IMR-90 (cell line): ENCODE data around the gene SNX25. TPM values are rescaled to one million over a fixed set of nuclear protein-coding genes. Genes with fewer than 3 reads are reported as not detected.

Experiments used
- ATAC-seq: fragments of 200-7000 bp; cut with Tn5 transposase; 2 replicates; pipeline ENCODE4 v1.9.1; 2020; ENCODE audit warnings: low read depth, mild to moderate bottlenecking, moderate library complexity
- BruUV-seq: library from RNA; stranded (reverse); fragments of 400-500 nt; replicated peaks from 2 replicates; lab custom pipeline; 2021; lab: Mats Ljungman, UMichigan
- CTCF ChIA-PET: fragments of 300-600 bp; formaldehyde crosslinking; extraction: SDS; loops from one replicate; lab custom pipeline; 2021; ENCODE audit warnings: antibody characterized with exemption; lab: Yijun Ruan, JAX
- POLR2A ChIA-PET: fragments of 300-600 bp; sonication (Branson Sonifier 250); formaldehyde crosslinking; loops from one replicate; lab custom pipeline; 2022; ENCODE audit warnings: antibody characterized with exemption; ENCODE audit not compliant: unreplicated experiment; lab: Charles Lee
- DNase-seq: peaks from one replicate; pipeline ENCODE4 v3.0.0; 2013
- H2AFZ ChIP-seq: replicated peaks from 2 replicates; pipeline ENCODE3; 2013; ENCODE audit warnings: low read length, mild to moderate bottlenecking; ENCODE audit not compliant: poor library complexity
- H2AK5ac ChIP-seq: 2 replicates; pipeline ENCODE4 v1.6.1; 2013; ENCODE audit warnings: low read depth, low read length, inconsistent platforms
- H2AK9ac ChIP-seq: replicated peaks from 2 replicates; pipeline ENCODE3; 2013; ENCODE audit warnings: mild to moderate bottlenecking, low read depth, low read length, moderate library complexity; ENCODE audit not compliant: poor library complexity
- H2BK120ac ChIP-seq: 2 replicates; pipeline ENCODE4 v1.6.1; 2013; ENCODE audit warnings: low read depth, low read length, inconsistent platforms
- H2BK15ac ChIP-seq: 3 replicates; pipeline ENCODE4 v1.6.1; 2013; ENCODE audit warnings: low read depth, low read length, inconsistent platforms
- H2BK20ac ChIP-seq: 2 replicates; pipeline ENCODE4 v1.6.1; 2013; ENCODE audit warnings: low read depth, mild to moderate bottlenecking, inconsistent platforms, low read length, moderate library complexity
- H2BK5ac ChIP-seq: 2 replicates; pipeline ENCODE4 v1.6.1; 2013; ENCODE audit warnings: mild to moderate bottlenecking, low read depth, low read length, inconsistent platforms; ENCODE audit not compliant: poor library complexity, severe bottlenecking
- H3K14ac ChIP-seq: replicated peaks from 2 replicates; pipeline ENCODE4 v1.6.1; 2013; ENCODE audit warnings: low read depth, low read length, inconsistent platforms
- H3K18ac ChIP-seq: 2 replicates; pipeline ENCODE4 v1.6.1; 2013; ENCODE audit warnings: low read depth, low read length, control low read depth
- H3K23ac ChIP-seq: 2 replicates; pipeline ENCODE4 v1.6.1; 2013; ENCODE audit warnings: low read depth, low read length, inconsistent platforms
- H3K27ac ChIP-seq: 2 replicates; pipeline ENCODE4 v1.5.1; 2013; ENCODE audit warnings: mild to moderate bottlenecking, control low read depth, low read length; ENCODE audit not compliant: insufficient read depth
- H3K27me3 ChIP-seq: 2 replicates; pipeline ENCODE4 v1.6.1; 2013; ENCODE audit warnings: low read length; ENCODE audit not compliant: control insufficient read depth, insufficient read depth
- H3K36me3 ChIP-seq: 2 replicates; pipeline ENCODE4 v1.6.1; 2013; ENCODE audit warnings: low read length, mixed read lengths; ENCODE audit not compliant: control insufficient read depth, insufficient read depth
- H3K4ac ChIP-seq: 2 replicates; pipeline ENCODE4 v1.6.1; 2013; ENCODE audit warnings: low read depth, low read length, inconsistent platforms
- H3K4me1 ChIP-seq: 2 replicates; pipeline ENCODE4 v1.6.1; 2013; ENCODE audit warnings: low read length, mixed read lengths; ENCODE audit not compliant: control insufficient read depth, insufficient read depth
- H3K4me2 ChIP-seq: 2 replicates; pipeline ENCODE4 v1.6.1; 2013; ENCODE audit warnings: low read depth, mild to moderate bottlenecking, control low read depth, low read length, moderate library complexity
- H3K4me3 ChIP-seq: 2 replicates; pipeline ENCODE4 v1.5.1; 2013; ENCODE audit warnings: low read depth, mild to moderate bottlenecking, control low read depth, low read length, moderate library complexity; ENCODE audit not compliant: insufficient read depth
- H3K56ac ChIP-seq: 2 replicates; pipeline ENCODE4 v1.6.1; 2013; ENCODE audit warnings: low read length, inconsistent platforms; ENCODE audit not compliant: insufficient read depth; ENCODE audit errors: extremely low read depth
- H3K79me1 ChIP-seq, 2 experiments: 2 replicates each; pipeline ENCODE4 v1.6.1; 2013; ENCODE audit warnings: low read length in 2 of 2, inconsistent platforms in 1 of 2, low read depth in 1 of 2
- H3K9ac ChIP-seq: 2 replicates; pipeline ENCODE4 v1.6.1; 2013; ENCODE audit warnings: low read depth, low read length, control low read depth
- H3K9me1 ChIP-seq: 2 replicates; pipeline ENCODE4 v1.6.1; 2013; ENCODE audit warnings: low read length, inconsistent platforms; ENCODE audit not compliant: insufficient read depth
- H3K9me3 ChIP-seq: 2 replicates; pipeline ENCODE4 v1.6.1; 2013; ENCODE audit warnings: low read length; ENCODE audit not compliant: control insufficient read depth, insufficient read depth
- H4K20me1 ChIP-seq: 2 replicates; pipeline ENCODE4 v1.6.1; 2013; ENCODE audit warnings: low read length, inconsistent platforms; ENCODE audit not compliant: insufficient read depth
- H4K5ac ChIP-seq: 2 replicates; pipeline ENCODE4 v1.6.1; 2013; ENCODE audit warnings: mild to moderate bottlenecking, low read depth, low read length, control low read depth
- H4K8ac ChIP-seq, 2 experiments: 2 replicates each; pipeline ENCODE4 v1.6.1; 2013; ENCODE audit warnings: low read depth in 2 of 2, low read length in 2 of 2, control low read depth in 1 of 2, inconsistent platforms in 1 of 2
- H4K91ac ChIP-seq: 2 replicates; pipeline ENCODE4 v1.6.1; 2013; ENCODE audit warnings: low read depth, low read length, inconsistent platforms; ENCODE audit not compliant: insufficient read depth
- CHD1 ChIP-seq: IDR thresholded peaks from 2 replicates; pipeline ENCODE4 v1.6.1; 2012; ENCODE audit warnings: low read depth, low read length, improper control_type of control experiment
- RCOR1 ChIP-seq: IDR thresholded peaks from 2 replicates; pipeline ENCODE4 v1.6.1; 2012; ENCODE audit warnings: mild to moderate bottlenecking, low read length, improper control_type of control experiment; ENCODE audit not compliant: insufficient replicate concordance
- SMC3 ChIP-seq: fragments of 150-350 bp; IDR thresholded peaks from 2 replicates; pipeline ENCODE4 v1.6.1; 2016; ENCODE audit warnings: low read depth, mild to moderate bottlenecking, antibody characterized with exemption, low read length, moderate library complexity
- WGBS, 2 experiments: methylation state at CpG; one replicate each; pipeline versions ENCODE4 v1.1.5 to v1.1.7; 2013; ENCODE audit warnings: missing lambda C conversion rate in 2 of 2; ENCODE audit not compliant: insufficient read length in 1 of 2; ENCODE audit errors: extremely low coverage in 2 of 2; 5-methylcytosine and 5-hydroxymethylcytosine counted together
- dilution Hi-C: fragments of 300-500 bp; cut with HindIII; formaldehyde crosslinking; loops from one replicate; pipeline ENCODE4 v1.14.3; 2018; ENCODE audit warnings: low sequenced_read_pairs; ENCODE audit not compliant: unreplicated experiment
- in situ Hi-C: fragments of 300-500 bp; cut with MboI; formaldehyde crosslinking; loops from 3 replicates; pipeline ENCODE4 v1.14.3; 2019; ENCODE audit warnings: low sequenced_read_pairs, inconsistent platforms, mixed read lengths
- intact Hi-C: fragments of 100-400 bp; cut with micrococcal nuclease; formaldehyde crosslinking; loops from 2 replicates; pipeline ENCODE4 v1.10.0; 2022
- polyA plus RNA-seq, 3 experiments: library from polyadenylated mRNA; depleted of rRNA; stranded (reverse); fragments of >200 nt; gene quantifications; 2 replicates each; pipeline ENCODE4 v1.2.3, GENCODE V29; 2012; ENCODE audit warnings: low replicate concordance in 1 of 3
- total RNA-seq: library from RNA; depleted of rRNA; stranded (reverse); fragments of >200 nt; gene quantifications from 2 replicates; pipeline ENCODE4 v1.2.3, GENCODE V29; 2012
- TF ChIP-seq, protein P1 (sequence below): fragments of 150-350 bp; IDR thresholded peaks from 2 replicates; pipeline ENCODE4 v1.6.1; 2017; ENCODE audit warnings: mild to moderate bottlenecking, antibody characterized with exemption, low read length, low read depth

SNX25 gene
- total and polyA plus RNA-seq, 2 of the 4 experiments (the other 2 are of a cell fraction): 11.4 to 28.3 TPM

DNA sequence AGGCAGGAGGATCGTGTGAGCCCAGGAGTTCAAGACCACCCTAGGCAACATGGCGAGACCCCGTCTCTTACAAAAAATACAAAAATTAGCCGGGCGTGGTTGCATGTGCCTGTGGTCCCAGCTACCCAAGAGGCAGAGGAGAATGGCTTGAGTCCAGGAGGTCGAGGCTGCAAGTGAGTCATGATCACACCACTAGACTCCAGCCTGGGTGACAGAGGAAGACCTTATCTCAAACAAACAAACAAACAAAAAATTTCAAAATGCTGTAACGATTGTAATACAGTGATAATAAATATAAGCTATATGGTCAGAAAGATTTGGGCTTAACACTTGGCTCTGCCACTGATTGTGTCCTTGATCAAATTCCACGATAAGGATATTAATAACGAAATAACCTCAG lies 42.2 kb upstream of the SNX25 start:
- TF ChIP-seq, protein P1, sequence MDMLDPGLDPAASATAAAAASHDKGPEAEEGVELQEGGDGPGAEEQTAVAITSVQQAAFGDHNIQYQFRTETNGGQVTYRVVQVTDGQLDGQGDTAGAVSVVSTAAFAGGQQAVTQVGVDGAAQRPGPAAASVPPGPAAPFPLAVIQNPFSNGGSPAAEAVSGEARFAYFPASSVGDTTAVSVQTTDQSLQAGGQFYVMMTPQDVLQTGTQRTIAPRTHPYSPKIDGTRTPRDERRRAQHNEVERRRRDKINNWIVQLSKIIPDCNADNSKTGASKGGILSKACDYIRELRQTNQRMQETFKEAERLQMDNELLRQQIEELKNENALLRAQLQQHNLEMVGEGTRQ: no peak
- TF ChIP-seq RCOR1 (no peak), CHD1 (no peak), SMC3 (no peak)
- H3K56ac ChIP-seq: no peak overlapping the region
- H3K27ac ChIP-seq: no peak overlapping the region
- in situ Hi-C loops (no loop called here), dilution Hi-C loops (no loop called here), intact Hi-C loops (no loop called here)
- WGBS, 2 experiments: no CpG with 5 or more reads among the region's 9 CpGs
- no peak overlapping the region for H2BK5ac ChIP-seq
- ATAC-seq (no peak), DNase-seq (no peak)
- H4K8ac ChIP-seq: no peak overlapping the region
- peaks cover 0 to 4% of the 10 kb centered on the region in 2 experiments; a peak in 3 of 4 replicates for H3K79me1 ChIP-seq
- H2BK120ac ChIP-seq: no peak overlapping the region
- H3K14ac ChIP-seq: no peak overlapping the region
- H4K91ac ChIP-seq: no peak overlapping the region
- no peak overlapping the region for H3K9ac ChIP-seq
- H3K4me1 ChIP-seq: no peaks in the 10 kb centered on the region
- no peak overlapping the region for H2AFZ ChIP-seq
- H2BK20ac ChIP-seq: no peak overlapping the region
- ChIA-PET POLR2A (no interaction called here), CTCF (interaction anchor here (1.1 kb wide), 1 partner anchor 14 kb away, joined by 5 read pairs; no protein-coding TSS in a partner anchor)
- H3K4me2 ChIP-seq: no peak overlapping the region
- H4K20me1 ChIP-seq: 0 out of 2 replicates have a peak, but pooled peaks cover 3% of the 10 kb centered on the region
- no peak overlapping the region for H3K18ac ChIP-seq
- H3K9me3 ChIP-seq: no peaks in the 10 kb centered on the region
- no peak overlapping the region for H2AK5ac ChIP-seq
- H2BK15ac ChIP-seq: no peak overlapping the region
- BruUV-seq: no TSS peak
- H3K4me3 ChIP-seq: no peak overlapping the region
- H3K23ac ChIP-seq: no peak overlapping the region
- H4K5ac ChIP-seq: no peak overlapping the region
- no peak overlapping the region for H3K4ac ChIP-seq
- H3K27me3 ChIP-seq: no peaks in the 10 kb centered on the region
- H2AK9ac ChIP-seq: no peak overlapping the region
- H3K36me3 ChIP-seq: peaks cover 16% of the 10 kb centered on the region
- H3K9me1 ChIP-seq: no peaks in the 10 kb centered on the region
